ENCODE data around the gene GRIP1.

Gene GRIP1

DNA sequence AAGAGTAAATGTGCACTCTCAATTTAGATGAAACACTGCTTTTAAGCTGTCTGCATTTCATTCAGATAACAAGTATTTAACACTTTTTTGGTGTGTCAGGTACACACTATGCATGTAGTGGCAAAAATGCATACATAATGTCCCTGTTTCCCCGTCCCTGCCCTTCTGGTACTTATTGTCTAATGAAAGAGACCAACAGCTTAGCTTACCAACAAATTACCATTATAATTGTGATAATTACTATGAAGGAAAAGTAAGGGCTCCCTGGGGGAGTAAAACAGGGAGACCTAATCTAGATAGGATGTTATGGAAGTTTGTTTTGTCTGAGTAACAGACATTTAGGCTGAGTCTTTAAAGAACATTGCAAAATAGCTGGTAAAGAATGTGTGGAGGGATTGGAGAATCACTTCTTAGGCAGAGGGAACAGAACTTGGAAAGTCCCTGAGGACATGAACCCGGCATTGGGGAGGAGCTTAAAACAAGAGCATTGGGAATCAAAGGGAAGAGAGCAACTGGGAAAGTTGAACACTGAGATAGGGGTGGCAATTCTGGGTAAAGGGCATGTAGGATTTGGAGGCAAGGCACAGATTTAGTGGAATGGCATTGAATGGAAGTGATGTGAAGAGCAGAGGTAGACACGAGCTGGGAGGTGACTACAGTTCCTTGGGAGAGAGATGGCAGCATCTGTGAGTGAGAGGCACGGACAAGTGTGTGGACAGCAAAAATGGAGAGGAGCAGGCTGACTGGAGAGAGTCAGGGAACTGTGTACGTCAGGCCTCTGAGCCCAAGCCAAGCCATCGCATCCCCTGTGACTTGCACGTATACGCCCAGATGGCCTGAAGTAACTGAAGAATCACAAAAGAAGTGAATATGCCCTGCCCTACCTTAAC, 181.6 kb downstream of the GRIP1 start:
- no peaks in the 10 kb centered on the region for H3K27me3 Mint-ChIP-seq (ENCODE audit: low read depth)

DNA sequence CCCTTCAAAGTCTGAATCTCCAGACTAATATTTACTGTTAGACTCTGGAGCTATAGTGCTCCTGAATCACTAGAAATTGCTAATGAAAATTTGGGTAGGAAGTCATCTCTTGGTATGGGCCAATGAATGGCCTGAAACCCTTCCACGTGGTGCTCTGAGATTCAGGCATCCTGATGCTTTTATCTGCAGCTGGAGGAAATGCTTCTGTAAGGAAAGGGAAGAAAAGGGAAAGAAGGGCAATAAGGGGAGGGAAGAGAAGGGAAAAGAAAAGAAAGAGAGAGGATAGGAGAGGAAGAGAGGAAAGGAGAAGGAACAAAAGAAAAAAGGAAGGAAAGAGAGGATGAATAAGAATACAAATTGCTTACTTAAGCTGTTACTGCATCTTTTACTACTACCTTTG, 182.3 kb downstream of the GRIP1 start:
- no peaks in the 10 kb centered on the region for H3K9me3 Mint-ChIP-seq
- TF ChIP-seq, protein P1, sequence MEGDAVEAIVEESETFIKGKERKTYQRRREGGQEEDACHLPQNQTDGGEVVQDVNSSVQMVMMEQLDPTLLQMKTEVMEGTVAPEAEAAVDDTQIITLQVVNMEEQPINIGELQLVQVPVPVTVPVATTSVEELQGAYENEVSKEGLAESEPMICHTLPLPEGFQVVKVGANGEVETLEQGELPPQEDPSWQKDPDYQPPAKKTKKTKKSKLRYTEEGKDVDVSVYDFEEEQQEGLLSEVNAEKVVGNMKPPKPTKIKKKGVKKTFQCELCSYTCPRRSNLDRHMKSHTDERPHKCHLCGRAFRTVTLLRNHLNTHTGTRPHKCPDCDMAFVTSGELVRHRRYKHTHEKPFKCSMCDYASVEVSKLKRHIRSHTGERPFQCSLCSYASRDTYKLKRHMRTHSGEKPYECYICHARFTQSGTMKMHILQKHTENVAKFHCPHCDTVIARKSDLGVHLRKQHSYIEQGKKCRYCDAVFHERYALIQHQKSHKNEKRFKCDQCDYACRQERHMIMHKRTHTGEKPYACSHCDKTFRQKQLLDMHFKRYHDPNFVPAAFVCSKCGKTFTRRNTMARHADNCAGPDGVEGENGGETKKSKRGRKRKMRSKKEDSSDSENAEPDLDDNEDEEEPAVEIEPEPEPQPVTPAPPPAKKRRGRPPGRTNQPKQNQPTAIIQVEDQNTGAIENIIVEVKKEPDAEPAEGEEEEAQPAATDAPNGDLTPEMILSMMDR (IDR thresholded peaks at IDR 0.05; ENCODE audit: unreplicated experiment in 3 of 3) = no peak
- H3K36me3 Mint-ChIP-seq (ENCODE audit: low read depth) = peaks cover 2% of the 10 kb centered on the region
- H3K4me1 Mint-ChIP-seq = no peaks in the 10 kb centered on the region
- no peaks in the 10 kb centered on the region for H3K27me3 Mint-ChIP-seq (ENCODE audit: low read depth)
- no peak overlapping the region for H3K27ac Mint-ChIP-seq
- no peak overlapping the region for H3K4me3 Mint-ChIP-seq

More for the DNA sequence above, 181.6 kb downstream of the GRIP1 start:
- Mint-ChIP-seq H3K4me1 (no peaks in the 10 kb centered on the region), H3K27ac (no peak overlapping the region), H3K4me3 (no peak overlapping the region), H3K36me3 (ENCODE audit: low read depth) (no peaks in the 10 kb centered on the region), H3K9me3 (no peaks in the 10 kb centered on the region)
- TF ChIP-seq, protein P1 (IDR thresholded peaks at IDR 0.05; ENCODE audit: unreplicated experiment in 3 of 3) = no peak

DNA sequence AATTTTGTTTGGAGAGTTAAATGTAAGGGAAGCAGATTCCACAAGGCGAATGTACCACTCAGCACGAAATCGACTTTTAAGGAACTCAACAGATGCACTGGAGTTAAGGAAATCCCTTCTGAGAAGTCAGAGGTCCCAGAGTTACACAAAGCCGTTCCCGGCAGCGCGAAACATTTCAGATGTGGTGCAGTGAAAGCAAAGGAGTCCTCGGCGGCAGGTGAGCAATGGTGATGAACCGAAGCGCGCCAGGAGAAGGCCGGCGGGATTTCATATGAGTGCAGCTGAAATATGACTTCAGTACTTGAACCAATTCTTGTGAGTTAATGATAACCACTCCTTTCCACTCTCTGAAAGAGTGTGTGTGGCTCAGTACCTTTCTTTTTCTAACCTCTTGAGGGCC, 183.2 kb downstream of the GRIP1 start:
- peaks cover 4% of the 10 kb centered on the region for H3K36me3 Mint-ChIP-seq (ENCODE audit: low read depth)
- TF ChIP-seq, protein P1 (IDR thresholded peaks at IDR 0.05; ENCODE audit: unreplicated experiment in 3 of 3) = no peak
- H3K4me3 Mint-ChIP-seq = no peak overlapping the region
- no peak overlapping the region for H3K27ac Mint-ChIP-seq
- no peaks in the 10 kb centered on the region for H3K27me3 Mint-ChIP-seq (ENCODE audit: low read depth)
- no peaks in the 10 kb centered on the region for H3K4me1 Mint-ChIP-seq
- no peaks in the 10 kb centered on the region for H3K9me3 Mint-ChIP-seq

DNA sequence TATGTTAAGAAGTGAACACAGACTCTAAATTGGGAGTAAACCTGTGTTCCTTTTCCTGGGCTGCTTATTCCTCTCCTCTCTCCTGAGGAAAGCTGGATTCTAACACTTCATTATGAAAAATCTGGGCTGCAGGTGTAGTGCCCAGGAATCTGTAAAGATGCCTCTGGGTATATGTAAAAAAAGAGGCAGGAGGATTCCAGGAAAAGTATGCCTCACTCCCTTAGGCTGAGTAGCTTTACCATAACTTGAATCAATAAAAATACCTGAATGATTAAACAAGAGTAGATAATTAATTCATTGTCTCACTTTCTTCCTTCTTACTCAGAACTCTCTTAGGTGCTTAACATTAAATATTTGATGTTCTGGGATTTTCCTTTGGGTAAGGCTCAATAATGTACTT, 185.1 kb downstream of the GRIP1 start:
- H3K36me3 Mint-ChIP-seq (ENCODE audit: low read depth) = peaks cover 10% of the 10 kb centered on the region
- H3K27ac Mint-ChIP-seq = no peak overlapping the region
- peaks cover 8% of the 10 kb centered on the region for H3K9me3 Mint-ChIP-seq
- H3K27me3 Mint-ChIP-seq (ENCODE audit: low read depth) = no peaks in the 10 kb centered on the region
- TF ChIP-seq, protein P1 (IDR thresholded peaks at IDR 0.05; ENCODE audit: unreplicated experiment in 3 of 3) = no peak
- H3K4me1 Mint-ChIP-seq = no peaks in the 10 kb centered on the region
- H3K4me3 Mint-ChIP-seq = no peak overlapping the region

DNA sequence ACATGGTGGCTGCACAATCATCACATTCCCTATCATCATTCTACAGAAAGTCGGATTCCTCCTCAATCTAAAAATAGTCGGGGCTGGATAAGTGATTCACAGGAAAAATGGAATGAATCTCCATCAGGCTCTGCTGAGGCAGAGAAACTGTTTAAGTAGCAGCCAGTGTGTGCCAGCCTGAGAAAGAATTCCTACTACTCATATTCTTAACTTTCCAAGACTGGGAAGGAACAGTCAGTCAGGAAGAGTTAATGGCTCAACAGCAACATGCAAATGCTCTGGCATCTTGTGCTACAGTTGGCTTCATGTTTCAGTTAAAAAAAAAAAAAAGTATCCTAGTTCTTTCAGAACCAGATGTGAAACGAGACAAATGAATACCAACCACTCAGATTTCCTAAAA, 187.0 kb downstream of the GRIP1 start:
- Mint-ChIP-seq H3K4me1 (no peaks in the 10 kb centered on the region), H3K9me3 (peaks cover 16% of the 10 kb centered on the region), H3K27me3 (ENCODE audit: low read depth) (no peaks in the 10 kb centered on the region), H3K27ac (no peak overlapping the region), H3K36me3 (ENCODE audit: low read depth) (peaks cover 10% of the 10 kb centered on the region), H3K4me3 (no peak overlapping the region)
- TF ChIP-seq, protein P1 (IDR thresholded peaks at IDR 0.05; ENCODE audit: unreplicated experiment in 3 of 3) = no peak

All from nephron (organoid).